Measurements from ENCODE around the gene KCNQ1. TPM values are rescaled to one million over a fixed set of nuclear protein-coding genes. Genes with fewer than 3 reads are reported as not detected.

Gene KCNQ1
- total and polyA plus RNA-seq, 2 donors (not counting 3 experiments of a cell fraction or from before 2014, with no cell fraction given), result 0.07 to 0.09 TPM

DNA sequence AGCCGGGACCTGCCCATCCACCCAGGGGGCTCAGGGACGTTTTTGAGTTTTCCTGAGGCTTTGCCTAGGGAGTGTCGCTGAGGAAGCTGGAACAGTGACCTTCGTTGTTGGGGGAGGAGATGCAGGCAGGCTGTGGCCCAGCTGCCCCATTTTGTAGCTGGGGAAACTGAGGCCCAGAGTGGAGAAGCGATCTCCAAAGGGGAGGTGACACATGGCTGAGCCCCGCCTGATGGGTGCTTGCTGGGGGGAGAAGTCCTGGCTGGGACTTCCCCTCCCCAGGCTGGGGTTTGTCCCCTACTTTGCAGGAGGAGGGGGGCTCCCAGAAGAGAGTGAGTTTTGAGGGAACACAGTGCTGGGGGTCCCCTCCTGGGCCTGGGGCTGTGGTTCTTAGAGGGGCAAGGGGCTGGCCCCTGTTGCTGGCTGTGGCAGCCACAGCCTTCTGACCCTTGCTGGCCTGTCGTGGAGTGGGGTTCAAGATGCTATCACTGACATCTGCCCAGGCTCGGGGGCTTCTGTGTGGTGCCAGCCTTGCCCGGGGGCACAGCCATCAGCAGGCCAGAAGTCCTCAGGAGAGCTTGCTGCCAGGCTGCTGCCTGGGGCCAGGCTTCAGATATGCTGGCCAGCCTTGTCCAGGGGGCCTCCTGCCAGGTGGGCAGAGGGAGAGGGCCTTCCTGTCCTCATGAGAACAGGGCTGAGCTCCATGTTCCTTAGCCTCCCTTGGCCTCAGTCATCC, 21.4 kb downstream of the KCNQ1 start:
- POLR2A ChIA-PET, result no interaction called here
- H3K4me2 ChIP-seq (ENCODE audit: insufficient read depth, low read length), result no peak overlapping the region

More for the DNA sequence above, 21.4 kb downstream of the KCNQ1 start:
- no peaks in the 10 kb centered on the region for H3K4me1 ChIP-seq (ENCODE audit: control insufficient read depth, extremely low read depth, insufficient read depth, low read length)
- FAIRE-seq (no peak), DNase-seq (ENCODE audit: low read depth, low spot score) (no peak)
- dilution Hi-C loops (cut with MboI; ENCODE audit: extremely low pct_ligation_motif_present, low sequenced_read_pairs) (no loop called here), intact Hi-C loops (cut with micrococcal nuclease) (no loop called here)
- H3K79me2 ChIP-seq (ENCODE audit: control insufficient read depth, insufficient read depth, low read length), result no peaks in the 10 kb centered on the region
- no peaks in the 10 kb centered on the region for H3K36me3 ChIP-seq (ENCODE audit: control insufficient read depth in 2 of 2, extremely low read depth in 1 of 2, insufficient read depth in 2 of 2, low read length in 2 of 2)
- no peak for TF ChIP-seq MYC (IDR thresholded peaks at IDR 0.05; ENCODE audit: low read depth, low read length)
- TF ChIP-seq, protein P1, sequence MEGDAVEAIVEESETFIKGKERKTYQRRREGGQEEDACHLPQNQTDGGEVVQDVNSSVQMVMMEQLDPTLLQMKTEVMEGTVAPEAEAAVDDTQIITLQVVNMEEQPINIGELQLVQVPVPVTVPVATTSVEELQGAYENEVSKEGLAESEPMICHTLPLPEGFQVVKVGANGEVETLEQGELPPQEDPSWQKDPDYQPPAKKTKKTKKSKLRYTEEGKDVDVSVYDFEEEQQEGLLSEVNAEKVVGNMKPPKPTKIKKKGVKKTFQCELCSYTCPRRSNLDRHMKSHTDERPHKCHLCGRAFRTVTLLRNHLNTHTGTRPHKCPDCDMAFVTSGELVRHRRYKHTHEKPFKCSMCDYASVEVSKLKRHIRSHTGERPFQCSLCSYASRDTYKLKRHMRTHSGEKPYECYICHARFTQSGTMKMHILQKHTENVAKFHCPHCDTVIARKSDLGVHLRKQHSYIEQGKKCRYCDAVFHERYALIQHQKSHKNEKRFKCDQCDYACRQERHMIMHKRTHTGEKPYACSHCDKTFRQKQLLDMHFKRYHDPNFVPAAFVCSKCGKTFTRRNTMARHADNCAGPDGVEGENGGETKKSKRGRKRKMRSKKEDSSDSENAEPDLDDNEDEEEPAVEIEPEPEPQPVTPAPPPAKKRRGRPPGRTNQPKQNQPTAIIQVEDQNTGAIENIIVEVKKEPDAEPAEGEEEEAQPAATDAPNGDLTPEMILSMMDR (IDR thresholded peaks at IDR 0.05; ENCODE audit: extremely low read depth in 1 of 2, insufficient read depth in 1 of 2, low read depth in 1 of 2, low read length in 2 of 2), result no peak
- no peak for TF ChIP-seq JUN (IDR thresholded peaks at IDR 0.05; ENCODE audit: borderline replicate concordance, insufficient read depth, insufficient read length, low read depth)
- TF ChIP-seq FOS (IDR thresholded peaks at IDR 0.05; ENCODE audit: borderline replicate concordance, insufficient read depth, low read length), result no peak
- TF ChIP-seq GATA2 (IDR thresholded peaks at IDR 0.05; ENCODE audit: insufficient read depth, insufficient read length, low read depth, low read length), result no peak
- TF ChIP-seq POLR2A (IDR thresholded peaks at IDR 0.05; ENCODE audit: low read depth, low read length), result no peak
- TF ChIP-seq, protein P2, sequence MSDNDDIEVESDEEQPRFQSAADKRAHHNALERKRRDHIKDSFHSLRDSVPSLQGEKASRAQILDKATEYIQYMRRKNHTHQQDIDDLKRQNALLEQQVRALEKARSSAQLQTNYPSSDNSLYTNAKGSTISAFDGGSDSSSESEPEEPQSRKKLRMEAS (IDR thresholded peaks at IDR 0.05; ENCODE audit: insufficient read depth, insufficient read length), result no peak
- no peak for TF ChIP-seq POLR2AphosphoS5 (IDR thresholded peaks at IDR 0.05; ENCODE audit: insufficient read depth, low read depth, low read length)
- TF ChIP-seq EZH2 (IDR thresholded peaks at IDR 0.05; ENCODE audit: borderline replicate concordance, low read depth, low read length, severe bottlenecking), result no peak
- no peaks in the 10 kb centered on the region for H3K9me3 ChIP-seq (replicated peaks; ENCODE audit: control insufficient read depth, insufficient read depth, low read length)
- no peaks in the 10 kb centered on the region for H3K9me1 ChIP-seq (replicated peaks; ENCODE audit: control insufficient read depth, extremely low read depth, insufficient read depth, low read length)
- no peaks in the 10 kb centered on the region for H4K20me1 ChIP-seq (replicated peaks; ENCODE audit: control insufficient read depth, extremely low read depth, insufficient read depth, low read length)
- no peak overlapping the region for H2AFZ ChIP-seq (ENCODE audit: low read depth, low read length)
- CTCF ChIA-PET, result no interaction called here
- H3K4me3 ChIP-seq (replicated peaks in 1 of 3; ENCODE audit: insufficient read depth in 1 of 3, low read depth in 1 of 3, low read length in 3 of 3), result no peak overlapping the region
- H3K27me3 ChIP-seq (ENCODE audit: control insufficient read depth in 2 of 2, insufficient read depth in 2 of 2, low read length in 2 of 2), result no peaks in the 10 kb centered on the region
- H3K27ac ChIP-seq (ENCODE audit: insufficient read depth, low read depth, low read length), result no peak overlapping the region
- no peak overlapping the region for H3K9ac ChIP-seq (replicated peaks; ENCODE audit: extremely low read depth, insufficient read depth, low read length)
- no TSS peak for BruUV-seq (replicated peaks)
